Gastroesophageal sphincter (tissue), 3 donors: ENCODE data around the gene PPP4R1.

Source experiments
- CTCF ChIP-seq, 4 experiments: fragments of 200-600 bp in 2 of 4; fragments of 450-650 bp in 2 of 4; sonication (generic) in 1 of 4; IDR thresholded peaks; one replicate each; pipeline ENCODE4 v1.5.1; 2017 to 2019; ENCODE audit warnings: antibody characterized with exemption in 4 of 4, mild to moderate bottlenecking in 2 of 4, moderate library complexity in 2 of 4
- EP300 ChIP-seq: sonication (generic); formaldehyde crosslinking; IDR thresholded peaks from one replicate; pipeline ENCODE4 v1.6.1; 2017; ENCODE audit warnings: antibody characterized with exemption, mild to moderate bottlenecking
- POLR2AphosphoS5 ChIP-seq: sonication (generic); formaldehyde crosslinking; IDR thresholded peaks from one replicate; pipeline ENCODE4 v1.6.1; 2017; ENCODE audit warnings: antibody characterized with exemption

GRCh38 chr18:9638886-9639285 is 24.5 kb upstream of the PPP4R1 start:
- no peak for TF ChIP-seq CTCF (IDR thresholded peaks at IDR 0.05)
- no peak for TF ChIP-seq EP300
- TF ChIP-seq POLR2AphosphoS5 = no peak
